HG02938 (cell line): ENCODE measurements around the gene CNOT2.
"Not testable (repeated sequence)": the region's sequence is repeated elsewhere in the genome, so short reads cannot be mapped to it uniquely, and the experiment has no call there.

ENCODE experiments used
- ATAC-seq: cut with Tn5 transposase; IDR thresholded peaks from one replicate; pipeline ENCODE4 v1.9.1; 2021; ENCODE audit warnings: mild to moderate bottlenecking, moderate library complexity; ENCODE audit not compliant: unreplicated experiment

The CNOT2 gene

DNA sequence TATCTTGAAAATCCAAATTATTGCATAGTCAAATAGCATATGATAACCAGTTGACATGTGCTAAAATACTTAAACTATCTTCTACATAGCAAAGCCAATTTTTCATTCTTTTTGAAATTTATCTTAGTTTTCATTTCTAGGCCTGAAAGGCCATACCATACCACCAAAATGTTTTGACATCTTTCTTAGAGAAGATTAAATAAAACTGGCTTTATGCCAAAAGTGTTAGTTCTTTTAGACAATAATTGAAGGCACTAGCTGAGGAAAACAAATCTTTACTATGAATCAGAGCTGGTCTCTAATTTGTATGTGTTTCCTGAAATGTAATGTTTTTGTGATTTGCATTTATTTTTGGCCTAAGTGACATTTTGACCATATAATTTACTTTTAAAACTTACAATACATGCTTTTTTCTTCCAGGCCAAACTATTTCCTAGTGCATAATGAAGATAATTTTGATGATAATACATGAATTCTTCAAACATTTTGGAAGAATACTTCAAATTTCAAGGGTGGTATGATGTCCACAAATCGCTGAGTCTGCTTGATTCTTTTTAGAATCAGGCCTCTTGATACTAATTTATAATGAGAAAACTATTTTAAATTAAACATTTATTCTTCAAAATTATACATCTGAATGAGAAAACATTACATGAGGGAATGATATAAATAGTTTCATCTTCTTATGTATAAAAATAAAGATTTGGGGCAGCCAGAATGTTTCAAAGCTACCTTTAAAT, 116.4 kb downstream of the CNOT2 start:
- no peak for ATAC-seq

DNA sequence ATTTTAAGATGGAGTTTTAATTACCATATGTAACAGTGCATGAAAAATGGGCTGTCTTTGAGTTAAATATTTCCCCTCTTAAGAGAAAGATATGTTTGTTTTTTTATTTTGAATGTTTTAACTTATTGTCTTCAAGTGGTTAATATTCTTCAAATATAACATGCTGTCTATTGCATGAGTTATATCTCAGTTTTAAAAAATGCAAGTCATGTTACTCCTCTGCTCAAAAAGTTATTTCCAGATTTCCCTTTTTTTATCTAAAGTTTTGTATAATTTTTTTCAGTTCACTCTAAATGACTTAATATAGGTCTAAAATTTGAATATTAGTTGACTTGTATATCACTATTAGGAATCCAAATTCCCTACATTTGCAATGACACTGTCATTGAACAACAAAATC, 117.0 kb downstream of the CNOT2 start:
- no peak for ATAC-seq

DNA sequence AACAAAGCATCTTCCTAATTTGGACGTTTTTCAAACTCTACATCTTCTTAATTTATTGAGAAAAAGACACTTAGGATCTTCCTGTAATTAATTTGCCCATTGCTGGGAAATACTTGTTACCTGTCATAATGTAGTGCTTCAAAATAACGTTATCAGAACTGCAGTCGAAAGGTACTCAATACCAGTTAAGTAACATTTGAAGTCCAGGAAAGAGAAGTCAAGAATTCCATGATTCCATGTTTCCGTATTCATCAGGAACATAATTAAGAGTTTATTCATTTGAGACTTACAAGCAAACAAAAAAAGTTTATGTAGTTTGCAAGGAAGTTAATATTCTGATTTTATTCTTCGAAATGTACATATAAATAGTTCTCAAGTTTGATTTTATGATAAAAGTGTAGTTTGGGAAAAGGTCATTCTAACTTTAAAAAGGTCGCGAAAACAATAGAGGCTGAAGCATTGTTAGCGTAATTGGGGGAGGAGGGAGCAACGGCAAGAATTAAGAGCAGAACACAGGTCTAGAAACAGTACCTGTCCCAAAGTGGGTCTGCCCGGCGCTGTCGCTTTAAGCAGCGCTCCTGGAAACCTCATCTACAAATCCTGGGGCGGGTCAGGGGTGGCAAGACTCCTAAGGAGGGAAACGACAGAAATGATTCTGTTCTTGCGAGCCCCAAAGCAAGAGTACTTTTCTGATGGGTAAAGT, 121.6 kb downstream of the CNOT2 start:
- ATAC-seq, result no peak

DNA sequence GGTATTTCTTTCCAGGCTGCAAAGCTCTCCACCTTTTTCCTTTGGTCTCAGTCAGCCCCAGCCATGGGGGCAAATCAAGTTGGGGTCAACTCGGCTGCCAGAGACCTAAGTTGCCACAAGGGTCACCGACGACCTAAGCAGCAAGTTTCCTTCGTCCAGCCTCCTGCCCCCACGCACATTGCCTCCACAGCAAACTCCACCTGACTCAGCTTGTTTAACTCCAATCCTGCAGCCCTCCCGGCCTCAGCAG, 122.1 kb downstream of the CNOT2 start:
- peak; percentile 0 for ATAC-seq

DNA sequence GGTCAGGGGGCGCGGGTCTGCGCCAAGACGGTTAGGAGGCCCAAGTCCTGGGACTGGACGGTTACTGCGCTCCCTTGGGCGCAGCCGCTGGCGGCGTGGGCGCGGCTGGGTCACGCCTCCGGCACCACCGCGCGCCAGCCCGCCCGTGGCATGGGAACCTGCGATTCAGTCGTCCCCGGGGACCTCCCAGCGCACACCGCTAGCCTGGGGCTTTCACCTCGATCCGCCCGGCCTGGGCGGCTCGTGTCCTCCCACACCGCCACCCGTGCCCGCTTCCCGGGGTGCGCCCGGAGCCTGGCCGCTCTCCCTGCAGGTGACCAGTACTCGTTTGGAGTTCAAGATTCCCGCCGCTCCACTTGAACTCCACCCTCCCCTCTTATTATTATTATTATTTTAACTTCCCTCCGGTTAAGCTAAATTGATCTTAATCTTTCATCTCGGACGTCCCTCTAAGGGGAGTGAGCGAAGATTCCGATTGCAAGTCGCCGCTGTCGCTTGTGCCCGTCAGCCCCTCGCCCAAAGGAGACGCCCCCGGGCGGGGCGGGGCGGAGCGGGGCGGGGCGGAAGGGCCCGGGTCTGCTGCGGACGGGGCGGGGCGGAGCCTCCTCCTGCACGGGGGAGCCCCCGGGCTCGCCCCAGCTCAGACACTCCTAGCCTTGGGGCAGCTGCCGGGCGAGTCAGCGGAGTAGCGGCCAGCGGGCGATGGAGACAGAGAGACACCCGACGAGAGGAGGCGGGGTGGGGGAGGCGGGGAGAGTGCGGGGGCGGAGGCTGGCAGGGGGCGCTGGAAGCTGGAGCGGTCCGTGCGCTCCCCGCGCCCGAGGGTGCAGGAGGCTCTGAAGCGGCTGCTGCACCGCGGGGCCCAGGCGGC, 122.7 kb downstream of the CNOT2 start, which contains the start of gene KCNMB4:
KCNMB4 (plus strand) TSS at position 643 of the 871 bp plus-strand sequence. CDS start 445 bp downstream, outside the sequence.
- peak; percentile 75 for ATAC-seq

DNA sequence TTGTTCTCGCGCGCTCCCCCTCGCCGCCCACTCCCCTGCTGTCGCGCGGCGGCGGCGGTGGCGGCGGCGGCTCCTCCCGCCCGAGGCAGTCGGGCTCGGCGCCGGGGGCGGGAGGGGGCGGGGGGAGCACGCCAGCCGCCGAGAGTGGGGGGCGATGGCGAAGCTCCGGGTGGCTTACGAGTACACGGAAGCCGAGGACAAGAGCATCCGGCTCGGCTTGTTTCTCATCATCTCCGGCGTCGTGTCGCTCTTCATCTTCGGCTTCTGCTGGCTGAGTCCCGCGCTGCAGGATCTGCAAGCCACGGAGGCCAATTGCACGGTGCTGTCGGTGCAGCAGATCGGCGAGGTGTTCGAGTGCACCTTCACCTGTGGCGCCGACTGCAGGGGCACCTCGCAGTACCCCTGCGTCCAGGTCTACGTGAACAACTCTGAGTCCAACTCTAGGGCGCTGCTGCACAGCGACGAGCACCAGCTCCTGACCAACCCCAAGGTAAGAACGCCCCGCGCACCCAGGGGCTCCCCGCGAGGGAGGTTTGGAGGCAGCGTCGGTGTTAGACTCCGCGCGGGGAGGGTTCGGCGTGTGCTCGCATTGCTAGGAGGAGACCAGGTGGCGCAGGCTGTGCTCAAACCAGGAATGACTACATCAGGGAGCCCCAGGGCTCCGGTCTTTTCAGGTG, 123.5 kb downstream of the CNOT2 start:
- peak; percentile 46 for ATAC-seq

DNA sequence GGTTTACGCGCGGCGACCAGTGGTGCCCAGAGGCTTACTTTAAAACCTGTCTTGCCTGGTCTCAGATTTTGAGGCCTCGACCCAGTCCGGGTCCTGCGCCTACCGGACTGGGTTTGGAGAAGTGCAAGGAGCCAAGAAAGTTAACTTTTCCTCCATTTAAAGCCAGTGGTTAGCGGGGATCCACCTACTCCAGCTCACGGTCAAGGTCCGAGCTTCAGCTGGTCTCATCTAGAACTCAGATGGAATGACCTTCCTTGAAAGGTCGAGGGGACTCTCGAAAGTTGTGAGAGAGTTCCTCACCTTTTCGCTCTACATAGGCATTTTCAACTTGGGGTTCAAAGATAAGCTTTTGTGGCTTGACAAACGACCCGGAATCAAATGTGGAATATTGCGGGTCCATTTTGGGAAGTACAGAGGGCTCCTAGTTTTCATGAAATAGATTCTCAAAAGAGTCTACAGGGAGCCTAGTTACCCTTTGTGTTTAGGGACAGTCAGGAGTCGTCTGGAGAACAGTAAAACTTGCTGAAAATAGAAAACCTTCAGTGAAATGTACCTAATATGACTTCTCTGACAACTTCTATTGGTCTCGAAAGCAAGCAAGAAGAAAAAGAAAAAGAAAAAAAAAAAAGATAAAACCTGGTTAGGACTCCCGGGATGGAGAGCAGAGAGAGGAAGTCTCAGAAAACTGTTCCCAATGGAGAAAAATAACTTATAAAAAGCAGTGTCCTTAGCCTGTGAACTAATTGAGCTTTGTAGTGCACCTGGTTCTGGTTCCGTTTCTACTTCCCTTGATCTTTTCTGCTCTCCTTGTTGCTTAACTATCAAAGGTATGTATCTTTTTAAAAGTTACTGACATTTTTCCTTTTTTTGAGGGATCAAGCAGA, 124.3 kb downstream of the CNOT2 start:
- no peak for ATAC-seq

DNA sequence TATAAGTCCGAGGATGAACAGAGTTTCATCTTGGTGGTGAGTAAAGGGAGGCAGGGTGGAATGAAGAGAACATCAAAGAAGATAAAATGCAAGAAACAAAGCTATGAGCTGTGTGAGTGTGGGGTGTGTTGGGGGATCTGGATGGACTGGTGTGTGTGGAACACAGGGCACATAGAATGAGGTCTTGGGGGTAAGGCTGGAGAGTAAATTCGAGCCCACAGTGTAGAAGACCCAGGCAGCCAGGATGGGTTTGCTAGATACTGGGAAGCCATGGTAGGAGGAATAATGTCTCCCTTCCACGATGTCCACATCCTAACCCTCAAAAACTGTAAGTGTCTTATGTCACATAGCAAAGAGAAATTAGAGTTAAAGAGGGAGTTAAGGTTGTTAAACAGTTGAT, 129.6 kb downstream of the CNOT2 start:
- ATAC-seq, result no peak

DNA sequence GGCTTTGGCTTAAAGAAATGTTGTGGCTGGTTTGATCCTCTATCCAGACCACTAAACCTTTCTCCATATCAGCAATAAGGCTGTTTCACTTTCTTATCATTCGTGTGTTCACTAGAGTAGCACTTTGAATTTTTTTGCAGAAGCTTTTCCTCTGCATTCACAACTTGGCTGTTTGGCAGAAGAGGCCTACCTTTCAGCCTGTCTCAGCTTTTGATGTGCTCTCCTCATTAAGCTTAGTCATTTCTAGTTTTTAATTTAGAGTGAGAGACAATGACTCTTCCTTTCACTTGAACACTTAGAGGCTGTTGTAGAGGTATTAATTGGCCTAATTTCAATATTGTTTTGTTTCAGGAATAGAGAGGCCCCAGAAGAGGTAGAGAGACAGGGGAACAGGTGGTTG, 136.6 kb downstream of the CNOT2 start:
- no peak for ATAC-seq

DNA sequence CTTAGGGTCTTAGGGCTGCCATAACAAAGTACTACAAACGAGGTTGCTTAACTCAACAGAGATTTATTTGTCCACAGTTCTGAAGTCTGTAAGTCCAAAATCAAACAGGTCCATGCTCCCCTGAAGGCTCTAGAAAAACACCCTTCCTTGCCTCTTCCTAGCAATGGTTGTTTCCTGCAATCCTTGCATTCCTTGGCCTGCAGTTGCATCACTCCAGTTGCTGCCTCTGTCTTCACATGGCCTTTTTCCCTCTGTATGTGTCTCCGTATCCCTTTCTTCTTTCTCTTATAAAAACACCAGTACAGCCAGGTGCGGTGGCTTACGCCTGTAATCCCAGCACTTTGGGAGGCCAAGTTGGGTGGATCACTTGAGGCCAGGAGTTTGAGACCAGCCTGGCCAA, 140.3 kb downstream of the CNOT2 start:
- ATAC-seq, result no peak

DNA sequence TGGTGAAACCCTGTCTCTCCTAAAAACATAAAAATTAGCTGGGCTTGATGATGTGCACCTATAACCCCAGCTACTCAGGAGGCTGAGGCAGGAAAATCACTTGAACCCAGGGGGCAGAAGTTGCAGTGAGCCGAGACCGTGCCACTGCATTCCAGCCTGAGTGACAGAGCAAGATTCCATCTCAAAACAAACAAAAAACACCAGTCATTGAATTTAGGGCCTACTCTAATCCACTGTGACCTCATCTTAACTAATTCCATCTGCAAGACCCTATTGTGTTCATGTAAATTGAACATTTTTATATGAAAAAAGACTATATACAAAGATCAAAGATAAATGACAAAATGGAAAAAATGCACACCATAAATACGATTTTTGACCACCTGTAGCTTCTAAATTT, 140.7 kb downstream of the CNOT2 start:
- no peak for ATAC-seq

DNA sequence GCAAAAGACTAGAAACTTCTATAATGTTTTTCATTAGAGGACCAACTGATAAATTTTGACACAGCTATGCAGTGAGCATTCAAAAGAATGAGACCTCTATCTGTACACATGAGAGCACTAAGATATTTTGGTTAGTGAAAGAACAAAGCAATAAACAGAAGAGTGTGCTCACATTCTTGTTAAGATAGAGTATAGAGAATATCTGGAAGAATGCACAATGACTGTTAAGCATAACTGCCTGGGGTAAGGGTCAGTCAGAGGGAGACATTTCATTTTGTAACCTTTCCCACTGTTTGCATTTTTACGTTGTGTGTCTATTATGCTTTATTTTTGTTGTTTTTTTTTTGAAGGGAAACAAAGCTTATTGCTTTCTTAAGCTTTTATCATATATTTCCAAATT, 143.5 kb downstream of the CNOT2 start:
- no peak for ATAC-seq

DNA sequence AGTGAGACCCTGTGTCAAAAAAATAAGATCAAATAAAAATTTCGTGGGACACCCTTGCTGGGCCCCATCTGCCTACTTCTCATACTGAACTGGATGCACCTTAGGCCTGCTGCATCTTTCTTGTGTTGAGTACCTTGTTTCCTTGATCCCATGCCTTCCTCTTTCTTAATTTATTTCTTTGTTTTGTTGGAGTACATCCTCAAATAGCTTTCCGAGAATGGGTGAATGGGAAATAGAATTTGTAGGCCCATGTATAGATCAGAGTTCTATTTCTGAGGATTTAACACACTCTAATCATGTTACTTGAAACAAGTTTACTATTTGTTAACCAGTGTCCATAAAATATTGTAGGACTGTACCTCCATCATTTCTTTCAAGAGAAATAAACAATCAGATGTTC, 146.4 kb downstream of the CNOT2 start:
- no peak for ATAC-seq

DNA sequence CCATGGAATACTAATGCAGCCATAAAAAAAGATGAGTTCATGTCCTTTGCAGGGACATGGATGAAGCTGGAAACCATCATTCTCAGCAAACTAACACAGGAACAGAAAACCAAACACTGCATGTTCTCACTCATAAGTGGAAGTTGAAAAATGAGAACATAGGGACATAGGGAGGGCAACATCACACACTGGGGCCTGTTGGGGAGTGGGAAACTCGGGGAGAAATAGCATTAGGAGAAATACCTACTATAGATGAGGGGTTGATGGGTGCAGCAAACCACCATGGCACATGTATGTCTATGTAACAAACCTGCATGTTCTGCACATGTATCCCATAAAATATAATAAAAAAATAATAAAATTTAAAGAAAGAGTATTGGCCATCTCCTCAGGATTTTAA, 149.4 kb downstream of the CNOT2 start:
- ATAC-seq, result not testable (repeated sequence)

DNA sequence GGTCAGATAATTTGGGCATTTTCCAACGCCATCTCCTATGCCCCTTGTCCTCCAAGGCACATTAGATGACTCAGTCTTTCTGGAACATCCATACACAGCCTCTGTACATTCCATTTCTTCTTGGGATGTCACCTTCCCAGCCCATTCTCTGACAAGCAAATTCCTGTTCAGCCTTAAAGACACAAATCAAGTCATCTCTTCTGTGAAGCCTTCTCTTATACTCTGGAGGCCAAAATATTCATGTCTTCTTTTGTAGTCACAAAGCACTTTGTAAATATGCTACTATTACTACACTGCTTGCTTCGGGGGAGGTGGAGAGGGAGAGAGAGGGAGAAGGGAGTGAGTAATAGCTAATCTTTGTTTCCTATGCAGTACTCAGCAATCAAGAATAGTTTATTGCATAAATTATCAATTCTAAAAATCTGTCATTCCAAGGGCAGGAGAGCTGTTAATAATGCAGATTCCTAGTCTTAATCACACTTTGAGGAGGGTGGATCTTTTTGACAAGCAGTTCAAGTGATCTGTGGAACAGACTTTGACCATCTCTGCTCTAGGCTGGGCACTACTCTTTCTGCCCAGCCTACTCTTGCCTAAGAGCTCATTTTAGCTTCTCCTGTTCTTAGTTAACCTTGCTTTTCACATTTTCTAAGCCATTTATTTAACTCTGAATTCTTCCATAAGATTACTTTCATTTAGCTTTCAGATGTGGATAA, 150.7 kb downstream of the CNOT2 start:
- ATAC-seq, result no peak

DNA sequence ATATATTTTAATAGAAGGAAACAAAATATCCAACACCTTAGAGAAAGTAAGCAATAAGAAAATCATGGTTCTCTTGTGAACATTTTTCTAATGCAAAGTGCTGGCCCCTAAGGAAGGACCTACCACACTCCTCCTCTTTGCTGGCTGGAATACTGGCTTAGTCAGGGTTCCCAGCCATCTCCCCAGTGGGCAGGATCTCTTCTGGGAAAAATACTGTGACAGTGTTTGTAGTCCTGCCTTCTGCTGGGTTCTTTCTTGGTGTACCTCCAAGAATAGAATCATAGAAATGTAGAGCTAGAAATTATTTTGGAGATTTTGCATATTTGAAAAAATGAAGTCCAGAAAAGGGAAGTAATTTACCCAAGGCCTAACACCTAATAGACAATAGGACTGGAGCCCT, 154.8 kb downstream of the CNOT2 start:
- no peak for ATAC-seq

DNA sequence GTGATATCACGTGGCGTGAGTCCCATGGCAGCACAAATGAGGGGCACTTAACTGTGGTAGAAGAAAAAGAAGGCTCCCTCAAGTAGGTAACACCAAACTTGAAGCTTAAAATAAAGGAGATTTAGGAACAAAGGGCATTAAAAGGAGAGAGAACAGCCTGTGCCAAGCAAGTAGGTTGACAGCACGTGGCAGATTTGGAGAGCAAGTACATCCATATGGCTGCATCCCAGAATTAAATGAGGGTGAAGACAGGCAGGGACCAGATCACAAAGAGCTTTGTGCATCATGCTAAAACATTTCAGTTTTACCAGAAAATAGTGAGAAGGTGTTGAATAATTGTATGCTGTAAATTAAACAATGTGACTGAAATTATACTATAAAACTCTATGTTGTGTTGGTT, 155.6 kb downstream of the CNOT2 start:
- ATAC-seq, result no peak

DNA sequence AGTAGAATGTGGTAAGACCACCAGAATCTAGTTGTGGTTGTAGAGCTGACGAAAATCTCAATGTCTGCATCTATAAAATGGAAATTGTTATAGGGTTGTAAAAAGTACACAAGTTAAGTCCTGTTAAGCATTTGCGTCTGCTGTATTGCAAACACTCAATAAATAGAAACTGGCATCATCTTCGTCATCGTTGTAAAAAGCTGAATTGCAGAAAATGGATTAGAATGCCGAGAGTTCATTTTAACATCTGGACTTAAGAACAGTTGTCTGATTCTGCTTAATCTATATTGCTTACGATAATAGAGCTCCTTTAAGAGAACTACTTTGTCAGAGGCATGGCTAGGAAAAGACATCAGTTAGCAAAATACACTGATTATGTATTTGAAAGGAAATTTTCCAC, 156.1 kb downstream of the CNOT2 start:
- no peak for ATAC-seq

DNA sequence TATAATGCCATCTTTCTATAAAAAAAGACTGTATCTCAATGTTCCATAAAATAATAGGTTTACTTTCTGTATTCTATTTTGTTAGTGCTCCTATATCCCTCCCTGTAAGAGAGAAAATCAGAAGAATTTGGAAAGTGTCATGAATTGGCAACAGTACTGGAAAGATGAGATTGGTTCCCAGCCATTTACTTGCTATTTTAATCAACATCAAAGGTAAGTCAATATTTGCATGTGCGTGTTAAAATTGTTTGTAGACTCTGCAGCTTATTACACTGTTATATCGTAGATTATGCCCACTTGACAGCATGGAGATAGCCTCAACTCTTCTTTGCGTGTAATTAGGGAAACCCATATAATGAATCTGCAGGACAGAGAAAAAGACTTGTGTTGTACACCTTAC, 156.9 kb downstream of the CNOT2 start:
- ATAC-seq, result no peak

DNA sequence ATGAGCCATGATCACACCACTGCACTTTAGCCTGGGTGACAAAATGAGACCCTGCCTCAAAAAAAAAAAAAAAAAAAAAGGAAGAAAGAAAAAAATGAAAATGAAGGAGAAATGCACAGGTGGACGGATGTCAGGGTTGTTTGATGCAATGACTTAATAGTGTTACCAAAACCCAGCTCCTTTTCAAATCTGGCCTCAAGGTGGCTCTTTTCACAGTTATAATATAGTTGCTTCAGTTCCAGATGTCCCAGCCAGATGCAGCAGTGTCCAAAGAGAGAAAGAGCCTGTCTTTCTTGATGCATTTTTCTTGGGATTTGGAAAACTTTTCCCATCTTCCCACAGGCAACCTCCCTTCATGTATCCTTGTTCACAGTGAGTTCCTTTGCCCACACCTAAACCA, 159.4 kb downstream of the CNOT2 start:
- no peak for ATAC-seq
